PC-3 (cell line): ENCODE measurements around the gene CNTNAP2. TPM values are rescaled to one million over a fixed set of nuclear protein-coding genes. Genes with fewer than 3 reads are reported as not detected.

Source experiments
- ATAC-seq: fragments of 200-7000 bp; cut with Tn5 transposase; 2 replicates; pipeline ENCODE4 v1.9.1; 2020; ENCODE audit warnings: mild to moderate bottlenecking, moderate library complexity
- BruUV-seq: library from RNA; stranded (reverse); fragments of 400-500 nt; replicated peaks from 2 replicates; lab custom pipeline; 2021; lab: Mats Ljungman, UMichigan
- CTCF ChIA-PET: fragments of 300-600 bp; sonication (Branson Sonifier 250); formaldehyde crosslinking; loops from one replicate; lab custom pipeline; 2022; ENCODE audit warnings: antibody characterized with exemption; lab: Charles Lee
- POLR2A ChIA-PET: fragments of 300-600 bp; sonication (Branson Sonifier 250); formaldehyde crosslinking; loops from one replicate; lab custom pipeline; 2022; ENCODE audit warnings: antibody characterized with exemption; ENCODE audit not compliant: unreplicated experiment; lab: Charles Lee
- DNase-seq: peaks from one replicate; pipeline ENCODE4 v3.0.0-alpha.2; 2015
- H2AFZ ChIP-seq: fragments of 300-600 bp; sonication (generic); 2 replicates; pipeline ENCODE4 v1.6.0; 2016; ENCODE audit warnings: antibody characterized with exemption, low read length
- H3F3A ChIP-seq: fragments of 300-600 bp; sonication (generic); one replicate; pipeline ENCODE4 v1.6.0; 2017; ENCODE audit warnings: antibody characterized with exemption, low read length, control low read depth, mild to moderate bottlenecking; ENCODE audit not compliant: unreplicated experiment
- H3K27ac ChIP-seq: fragments of 300-600 bp; sonication (generic); 2 replicates; pipeline ENCODE4 v1.5.1; 2016; ENCODE audit warnings: mild to moderate bottlenecking, low read length
- H3K27me3 ChIP-seq: fragments of 300-600 bp; sonication (generic); 2 replicates; pipeline ENCODE4 v1.6.1; 2016; ENCODE audit warnings: low read length, mixed read lengths
- H3K36me3 ChIP-seq: fragments of 300-600 bp; sonication (generic); 2 replicates; pipeline ENCODE4 v1.6.1; 2016; ENCODE audit warnings: low read depth, mixed run types, low read length, mixed read lengths
- H3K4me1 ChIP-seq: fragments of 300-600 bp; sonication (generic); 2 replicates; pipeline ENCODE4 v1.5.1; 2016; ENCODE audit warnings: low read length; ENCODE audit not compliant: insufficient read depth
- H3K4me2 ChIP-seq: fragments of 300-600 bp; sonication (generic); 2 replicates; pipeline ENCODE4 v1.6.0; 2016; ENCODE audit warnings: low read length
- H3K4me3 ChIP-seq: fragments of 300-600 bp; sonication (generic); 2 replicates; pipeline ENCODE4 v1.5.1; 2016; ENCODE audit warnings: mild to moderate bottlenecking, low read length, mixed read lengths
- H3K79me2 ChIP-seq: fragments of 300-600 bp; sonication (generic); 2 replicates; pipeline ENCODE4 v1.6.1; 2017; ENCODE audit warnings: low read length, mixed read lengths
- H3K9ac ChIP-seq: fragments of 300-600 bp; sonication (generic); 2 replicates; pipeline ENCODE4 v1.6.0; 2016; ENCODE audit warnings: mild to moderate bottlenecking, low read length
- H3K9me2 ChIP-seq: fragments of 300-600 bp; sonication (generic); replicated peaks from 2 replicates; pipeline ENCODE4 v1.6.1; 2016; ENCODE audit warnings: mixed run types, low read length, mixed read lengths
- H3K9me3 ChIP-seq: fragments of 300-600 bp; sonication (generic); 2 replicates; pipeline ENCODE4 v1.6.1; 2016; ENCODE audit warnings: low read length, mixed read lengths
- H4K20me1 ChIP-seq: fragments of 300-600 bp; sonication (generic); 2 replicates; pipeline ENCODE4 v1.6.1; 2016; ENCODE audit warnings: low read length, mixed read lengths
- CTCF ChIP-seq: fragments of 300-600 bp; sonication (generic); conservative IDR thresholded peaks from 2 replicates; pipeline ENCODE4 v1.5.1; 2017; ENCODE audit warnings: antibody characterized with exemption, low read depth, mild to moderate bottlenecking, low read length
- EZH2 ChIP-seq: fragments of 300-600 bp; sonication (generic); IDR thresholded peaks from one replicate; pipeline ENCODE4 v1.6.1; 2017; ENCODE audit warnings: antibody characterized with exemption, mild to moderate bottlenecking, low read length; ENCODE audit not compliant: unreplicated experiment
- EZH2phosphoT487 ChIP-seq: fragments of 300-600 bp; sonication (generic); IDR thresholded peaks from 2 replicates; pipeline ENCODE4 v1.6.1; 2018; ENCODE audit warnings: mild to moderate bottlenecking, antibody characterized with exemption, low read length, borderline replicate concordance
- intact Hi-C: fragments of 100-400 bp; cut with micrococcal nuclease; formaldehyde crosslinking; loops from 2 replicates; pipeline ENCODE4 v1.9.0; 2023
- total RNA-seq: library from RNA; depleted of rRNA; stranded (reverse); fragments of >200 nt; gene quantifications from 2 replicates; pipeline ENCODE4 v1.2.3, GENCODE V29; 2014

Gene CNTNAP2
- total RNA-seq, 1 experiment from 2014 or later: 1.5 TPM

- H2AFZ ChIP-seq: no peak overlapping the region
- H3K4me3 ChIP-seq: no peak overlapping the region
- BruUV-seq: no TSS peak
- no peak for TF ChIP-seq EZH2phosphoT487
- TF ChIP-seq CTCF: no peak
- no peak for TF ChIP-seq EZH2
- no peaks in the 10 kb centered on the region for H3K4me1 ChIP-seq
- peak; percentile 99 for ATAC-seq
- peak; percentile 39 for DNase-seq
- no peaks in the 10 kb centered on the region for H3K9me2 ChIP-seq
- no peaks in the 10 kb centered on the region for H3K9me3 ChIP-seq
- H3K79me2 ChIP-seq: no peaks in the 10 kb centered on the region
- H3F3A ChIP-seq: no peaks in the 10 kb centered on the region
- intact Hi-C loops: no loop called here
- no peaks in the 10 kb centered on the region for H4K20me1 ChIP-seq
- no peak overlapping the region for H3K27ac ChIP-seq
- no peak overlapping the region for H3K4me2 ChIP-seq
- H3K27me3 ChIP-seq: no peaks in the 10 kb centered on the region
- H3K36me3 ChIP-seq: no peaks in the 10 kb centered on the region
- POLR2A ChIA-PET: no interaction called here
- no peak overlapping the region for H3K9ac ChIP-seq
- CTCF ChIA-PET: interaction anchor here (0.5 kb wide), 1 partner anchor 121 kb away, joined by 3 read pairs; no protein-coding TSS in a partner anchor
Measured at GRCh38 chr7:147700702-147701101, 1584.1 kb downstream of the CNTNAP2 start.

- ChIA-PET POLR2A (no interaction called here), CTCF (no interaction called here)
- Histone ChIP-seq H3F3A (no peaks in the 10 kb centered on the region), H3K9me2 (no peaks in the 10 kb centered on the region), H3K27ac (no peak overlapping the region), H3K9me3 (peaks cover 10% of the 10 kb centered on the region; the same call in 1 of the 2 replicates), H3K4me2 (no peak overlapping the region), H4K20me1 (no peaks in the 10 kb centered on the region), H3K36me3 (no peaks in the 10 kb centered on the region), H3K4me3 (no peak overlapping the region), H3K4me1 (no peaks in the 10 kb centered on the region), H3K27me3 (no peaks in the 10 kb centered on the region), H2AFZ (no peak overlapping the region), H3K79me2 (no peaks in the 10 kb centered on the region), H3K9ac (no peak overlapping the region)
- DNase-seq (no peak), ATAC-seq (no peak)
- BruUV-seq: no TSS peak
- TF ChIP-seq EZH2: no peak
- no peak for TF ChIP-seq CTCF
- TF ChIP-seq EZH2phosphoT487: no peak
- intact Hi-C loops: no loop called here
Measured at GRCh38 chr7:147707926-147708325, 1591.3 kb downstream of the CNTNAP2 start.

GRCh38 chr7:147708871-147709270 is 1592.3 kb downstream of the CNTNAP2 start:
- H3K9me2 ChIP-seq: no peaks in the 10 kb centered on the region
- no peak overlapping the region for H2AFZ ChIP-seq
- no peaks in the 10 kb centered on the region for H3F3A ChIP-seq
- H3K27ac ChIP-seq: no peak overlapping the region
- H3K4me3 ChIP-seq: no peak overlapping the region
- ATAC-seq: no peak
- H4K20me1 ChIP-seq: no peaks in the 10 kb centered on the region
- CTCF ChIA-PET: no interaction called here
- H3K36me3 ChIP-seq: no peaks in the 10 kb centered on the region
- DNase-seq: no peak
- POLR2A ChIA-PET: no interaction called here
- no peaks in the 10 kb centered on the region for H3K27me3 ChIP-seq
- no peaks in the 10 kb centered on the region for H3K79me2 ChIP-seq
- H3K4me2 ChIP-seq: no peak overlapping the region
- no peaks in the 10 kb centered on the region for H3K4me1 ChIP-seq
- BruUV-seq: no TSS peak
- no peak for TF ChIP-seq CTCF
- no peak for TF ChIP-seq EZH2phosphoT487
- TF ChIP-seq EZH2: no peak
- H3K9me3 ChIP-seq: peaks cover 10% of the 10 kb centered on the region; the same call in 1 of the 2 replicates
- intact Hi-C loops: no loop called here
- H3K9ac ChIP-seq: no peak overlapping the region
